ENCODE data around the gene TRIM67. TPM values are rescaled to one million over a fixed set of nuclear protein-coding genes. Genes with fewer than 3 reads are reported as not detected.

The TRIM67 gene
- total RNA-seq, 1 experiment from 2014 or later: 0.54 TPM

- H3K27me3 Mint-ChIP-seq (ENCODE audit: insufficient read depth, unreplicated experiment): peaks cover 6% of the 10 kb centered on the region
- no peak for TF ChIP-seq CTCF (IDR thresholded peaks at IDR 0.05; ENCODE audit: insufficient read depth in 1 of 2, low read depth in 1 of 2, low read length in 1 of 2, severe bottlenecking in 1 of 2, unreplicated experiment in 1 of 2)
- no peak overlapping the region for H3K4me3 ChIP-seq (ENCODE audit: low read depth, low read length)
- no peak for DNase-seq
- no TSS peak for BruUV-seq (replicated peaks)
- H3K4me3 Mint-ChIP-seq (ENCODE audit: unreplicated experiment): no peak overlapping the region
- no peak overlapping the region for H3K27ac Mint-ChIP-seq (ENCODE audit: unreplicated experiment)
- H3K36me3 ChIP-seq (ENCODE audit: control insufficient read depth, insufficient read depth, low read length): no peaks in the 10 kb centered on the region
- no peaks in the 10 kb centered on the region for H3K27me3 ChIP-seq (replicated peaks; ENCODE audit: control insufficient read depth, insufficient read depth, low read length)
- H3K4me1 Mint-ChIP-seq (ENCODE audit: low read depth, unreplicated experiment): no peaks in the 10 kb centered on the region
- POLR2A ChIA-PET: no interaction called here
- intact Hi-C loops (cut with micrococcal nuclease; ENCODE audit: unreplicated experiment): no loop called here
- no peaks in the 10 kb centered on the region for H3K36me3 Mint-ChIP-seq (ENCODE audit: insufficient read depth, unreplicated experiment)
- CTCF ChIA-PET: no interaction called here
- H3K9me3 Mint-ChIP-seq (ENCODE audit: unreplicated experiment): no peaks in the 10 kb centered on the region
- H3K9me3 ChIP-seq: no peaks in the 10 kb centered on the region; the same call in 1 of the 2 replicates
- H3K4me1 ChIP-seq: no peaks in the 10 kb centered on the region
These were observed 16.1 kb downstream of the TRIM67 start for GRCh38 chr1:231177936-231178335.

- H3K27me3 Mint-ChIP-seq (ENCODE audit: insufficient read depth, unreplicated experiment): peaks cover 6% of the 10 kb centered on the region
- no TSS peak for BruUV-seq (replicated peaks)
- no peaks in the 10 kb centered on the region for H3K36me3 ChIP-seq (ENCODE audit: control insufficient read depth, insufficient read depth, low read length)
- no peaks in the 10 kb centered on the region; the same call in 1 of the 2 replicates for H3K9me3 ChIP-seq
- no peaks in the 10 kb centered on the region for H3K4me1 Mint-ChIP-seq (ENCODE audit: low read depth, unreplicated experiment)
- TF ChIP-seq CTCF (IDR thresholded peaks at IDR 0.05; ENCODE audit: insufficient read depth in 1 of 2, low read depth in 1 of 2, low read length in 1 of 2, severe bottlenecking in 1 of 2, unreplicated experiment in 1 of 2): no peak
- CTCF ChIA-PET: no interaction called here
- POLR2A ChIA-PET: no interaction called here
- H3K4me3 ChIP-seq (ENCODE audit: low read depth, low read length): no peak overlapping the region
- no peak overlapping the region for H3K27ac Mint-ChIP-seq (ENCODE audit: unreplicated experiment)
- H3K9me3 Mint-ChIP-seq (ENCODE audit: unreplicated experiment): no peaks in the 10 kb centered on the region
- intact Hi-C loops (cut with micrococcal nuclease; ENCODE audit: unreplicated experiment): no loop called here
- no peaks in the 10 kb centered on the region for H3K36me3 Mint-ChIP-seq (ENCODE audit: insufficient read depth, unreplicated experiment)
- no peaks in the 10 kb centered on the region for H3K27me3 ChIP-seq (replicated peaks; ENCODE audit: control insufficient read depth, insufficient read depth, low read length)
- no peaks in the 10 kb centered on the region for H3K4me1 ChIP-seq
- no peak overlapping the region for H3K4me3 Mint-ChIP-seq (ENCODE audit: unreplicated experiment)
- DNase-seq: no peak
These were observed 17.1 kb downstream of the TRIM67 start for GRCh38 chr1:231178970-231179369.

- CTCF ChIA-PET: interaction anchor here (0.9 kb wide), 1 partner anchor 9 kb away, joined by 3 read pairs; no protein-coding TSS in a partner anchor
These were observed 18.2 kb downstream of the TRIM67 start for GRCh38 chr1:231180034-231180433.

More at GRCh38 chr1:231180034-231180433, 18.2 kb downstream of the TRIM67 start:
- POLR2A ChIA-PET: no interaction called here
- no peak for DNase-seq
- H3K4me3 Mint-ChIP-seq (ENCODE audit: unreplicated experiment): no peak overlapping the region
- peaks cover 6% of the 10 kb centered on the region for H3K27me3 Mint-ChIP-seq (ENCODE audit: insufficient read depth, unreplicated experiment)
- no peaks in the 10 kb centered on the region for H3K36me3 ChIP-seq (ENCODE audit: control insufficient read depth, insufficient read depth, low read length)
- H3K4me3 ChIP-seq (ENCODE audit: low read depth, low read length): no peak overlapping the region
- no TSS peak for BruUV-seq (replicated peaks)
- H3K27ac Mint-ChIP-seq (ENCODE audit: unreplicated experiment): no peak overlapping the region
- no peaks in the 10 kb centered on the region for H3K36me3 Mint-ChIP-seq (ENCODE audit: insufficient read depth, unreplicated experiment)
- intact Hi-C loops (cut with micrococcal nuclease; ENCODE audit: unreplicated experiment): no loop called here
- no peaks in the 10 kb centered on the region for H3K27me3 ChIP-seq (replicated peaks; ENCODE audit: control insufficient read depth, insufficient read depth, low read length)
- H3K4me1 Mint-ChIP-seq (ENCODE audit: low read depth, unreplicated experiment): no peaks in the 10 kb centered on the region
- TF ChIP-seq CTCF (IDR thresholded peaks at IDR 0.05; ENCODE audit: insufficient read depth in 1 of 2, low read depth in 1 of 2, low read length in 1 of 2, severe bottlenecking in 1 of 2, unreplicated experiment in 1 of 2): no peak
- H3K9me3 Mint-ChIP-seq (ENCODE audit: unreplicated experiment): no peaks in the 10 kb centered on the region
- H3K4me1 ChIP-seq: no peaks in the 10 kb centered on the region
- no peaks in the 10 kb centered on the region; the same call in 1 of the 2 replicates for H3K9me3 ChIP-seq

Data from Caco-2 (cell line).